IPS-15b (cell line): Measurements from ENCODE around the gene CDH23.

Experiments used
- H3K27me3 ChIP-seq: one replicate; pipeline ENCODE4 v1.6.1; 2013; ENCODE audit warnings: low read length; ENCODE audit not compliant: control insufficient read depth, insufficient read depth
- H3K36me3 ChIP-seq: one replicate; pipeline ENCODE4 v1.6.1; 2013; ENCODE audit warnings: low read length; ENCODE audit not compliant: control insufficient read depth, insufficient read depth
- H3K4me1 ChIP-seq: one replicate; pipeline ENCODE4 v1.6.1; 2013; ENCODE audit warnings: mild to moderate bottlenecking, low read length; ENCODE audit not compliant: control insufficient read depth, insufficient read depth
- H3K4me3 ChIP-seq: one replicate; pipeline ENCODE4 v1.5.1; 2013; ENCODE audit warnings: low read depth, low read length
- H3K9ac ChIP-seq: one replicate; pipeline ENCODE4 v1.6.1; 2013; ENCODE audit warnings: low read depth, mild to moderate bottlenecking, low read length
- H3K9me3 ChIP-seq: one replicate; pipeline ENCODE4 v1.6.1; 2013; ENCODE audit warnings: mild to moderate bottlenecking, low read length; ENCODE audit not compliant: control insufficient read depth, insufficient read depth

The CDH23 gene

GRCh38 chr10:71529207-71529827 is 132.6 kb downstream of the CDH23 start:
- Histone ChIP-seq H3K4me3 (no peak overlapping the region), H3K27me3 (no peaks in the 10 kb centered on the region), H3K36me3 (no peaks in the 10 kb centered on the region), H3K4me1 (peaks cover 6% of the 10 kb centered on the region), H3K9me3 (no peaks in the 10 kb centered on the region), H3K9ac (no peak overlapping the region)

- Histone ChIP-seq H3K9me3 (no peaks in the 10 kb centered on the region), H3K9ac (no peak overlapping the region), H3K27me3 (no peaks in the 10 kb centered on the region), H3K4me1 (peaks cover 6% of the 10 kb centered on the region), H3K4me3 (no peak overlapping the region), H3K36me3 (no peaks in the 10 kb centered on the region)
Observed at GRCh38 chr10:71530781-71531180, 134.1 kb downstream of the CDH23 start.

- H3K36me3 ChIP-seq: no peaks in the 10 kb centered on the region
- H3K9ac ChIP-seq: no peak overlapping the region
- H3K9me3 ChIP-seq: no peaks in the 10 kb centered on the region
- H3K27me3 ChIP-seq: no peaks in the 10 kb centered on the region
- H3K4me1 ChIP-seq: peaks cover 6% of the 10 kb centered on the region
- H3K4me3 ChIP-seq: no peak overlapping the region
Observed at GRCh38 chr10:71531485-71532446, 135.0 kb downstream of the CDH23 start.

GRCh38 chr10:71532878-71533277 is 136.2 kb downstream of the CDH23 start:
- H3K9me3 ChIP-seq: no peaks in the 10 kb centered on the region
- H3K4me3 ChIP-seq: no peak overlapping the region
- H3K27me3 ChIP-seq: no peaks in the 10 kb centered on the region
- peaks cover 6% of the 10 kb centered on the region for H3K4me1 ChIP-seq
- no peak overlapping the region for H3K9ac ChIP-seq
- H3K36me3 ChIP-seq: no peaks in the 10 kb centered on the region

- Histone ChIP-seq H3K9ac (no peak overlapping the region), H3K27me3 (no peaks in the 10 kb centered on the region), H3K9me3 (no peaks in the 10 kb centered on the region), H3K36me3 (no peaks in the 10 kb centered on the region), H3K4me1 (peaks cover 3% of the 10 kb centered on the region), H3K4me3 (no peak overlapping the region)
Observed at GRCh38 chr10:71533936-71534335, 137.2 kb downstream of the CDH23 start.

- Histone ChIP-seq H3K4me3 (no peak overlapping the region), H3K27me3 (no peaks in the 10 kb centered on the region), H3K4me1 (peaks cover 3% of the 10 kb centered on the region), H3K9ac (no peak overlapping the region), H3K36me3 (no peaks in the 10 kb centered on the region), H3K9me3 (no peaks in the 10 kb centered on the region)
Observed at GRCh38 chr10:71534568-71535194, 138.0 kb downstream of the CDH23 start.

- Histone ChIP-seq H3K27me3 (no peaks in the 10 kb centered on the region), H3K9ac (no peak overlapping the region), H3K36me3 (no peaks in the 10 kb centered on the region), H3K9me3 (no peaks in the 10 kb centered on the region), H3K4me3 (no peak overlapping the region), H3K4me1 (peaks cover 5% of the 10 kb centered on the region)
Observed at GRCh38 chr10:71536332-71536731, 139.6 kb downstream of the CDH23 start.

- Histone ChIP-seq H3K9ac (no peak overlapping the region), H3K36me3 (no peaks in the 10 kb centered on the region), H3K4me1 (peaks cover 5% of the 10 kb centered on the region), H3K9me3 (no peaks in the 10 kb centered on the region), H3K27me3 (no peaks in the 10 kb centered on the region), H3K4me3 (no peak overlapping the region)
Observed at GRCh38 chr10:71537125-71537524, 140.4 kb downstream of the CDH23 start.

- no peak overlapping the region for H3K9ac ChIP-seq
- no peaks in the 10 kb centered on the region for H3K9me3 ChIP-seq
- no peaks in the 10 kb centered on the region for H3K36me3 ChIP-seq
- H3K4me1 ChIP-seq: peaks cover 5% of the 10 kb centered on the region
- no peak overlapping the region for H3K4me3 ChIP-seq
- no peaks in the 10 kb centered on the region for H3K27me3 ChIP-seq
Observed at GRCh38 chr10:71537681-71538080, 141.0 kb downstream of the CDH23 start.

- H3K9me3 ChIP-seq: no peaks in the 10 kb centered on the region
- no peak overlapping the region for H3K9ac ChIP-seq
- H3K27me3 ChIP-seq: no peaks in the 10 kb centered on the region
- H3K36me3 ChIP-seq: no peaks in the 10 kb centered on the region
- H3K4me1 ChIP-seq: peaks cover 5% of the 10 kb centered on the region
- no peak overlapping the region for H3K4me3 ChIP-seq
Observed at GRCh38 chr10:71538608-71539260, 142.0 kb downstream of the CDH23 start.

- no peak overlapping the region for H3K4me3 ChIP-seq
- no peak overlapping the region for H3K9ac ChIP-seq
- no peaks in the 10 kb centered on the region for H3K9me3 ChIP-seq
- H3K36me3 ChIP-seq: no peaks in the 10 kb centered on the region
- H3K27me3 ChIP-seq: no peaks in the 10 kb centered on the region
- peaks cover 5% of the 10 kb centered on the region for H3K4me1 ChIP-seq
Observed at GRCh38 chr10:71539442-71540118, 142.9 kb downstream of the CDH23 start.
